GM19351 (cell line): ENCODE measurements around the gene BMP2K.
A peak's percentile ranks its signal among the peaks of the same experiment; 100 is the strongest.
"Not testable (repeated sequence)": the region's sequence is repeated elsewhere in the genome, so short reads cannot be mapped to it uniquely, and the experiment has no call there.

Experiments used
- ATAC-seq: cut with Tn5 transposase; IDR thresholded peaks from one replicate; pipeline ENCODE4 v1.9.1; 2021; ENCODE audit warnings: mild to moderate bottlenecking, moderate library complexity; ENCODE audit not compliant: unreplicated experiment

BMP2K gene

DNA sequence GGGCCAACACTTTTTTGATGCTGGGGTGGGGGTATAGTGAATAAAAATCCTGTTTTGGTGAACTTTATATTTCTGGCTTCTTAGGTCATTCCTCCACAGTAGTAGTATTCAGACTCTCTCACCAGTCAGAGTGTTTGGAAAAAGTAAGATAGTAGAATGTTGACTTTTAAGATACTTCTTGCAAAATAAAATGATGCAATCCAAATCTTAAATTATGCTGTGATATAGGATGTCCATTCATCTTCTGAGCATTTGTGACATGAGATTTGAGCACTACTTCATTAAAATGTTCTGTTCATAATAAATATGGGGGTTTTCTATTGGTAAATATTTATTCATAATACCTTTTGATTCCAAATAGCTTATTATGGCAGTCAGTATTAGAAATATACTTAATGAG lies 70.1 kb downstream of the BMP2K start:
- ATAC-seq, result no peak

DNA sequence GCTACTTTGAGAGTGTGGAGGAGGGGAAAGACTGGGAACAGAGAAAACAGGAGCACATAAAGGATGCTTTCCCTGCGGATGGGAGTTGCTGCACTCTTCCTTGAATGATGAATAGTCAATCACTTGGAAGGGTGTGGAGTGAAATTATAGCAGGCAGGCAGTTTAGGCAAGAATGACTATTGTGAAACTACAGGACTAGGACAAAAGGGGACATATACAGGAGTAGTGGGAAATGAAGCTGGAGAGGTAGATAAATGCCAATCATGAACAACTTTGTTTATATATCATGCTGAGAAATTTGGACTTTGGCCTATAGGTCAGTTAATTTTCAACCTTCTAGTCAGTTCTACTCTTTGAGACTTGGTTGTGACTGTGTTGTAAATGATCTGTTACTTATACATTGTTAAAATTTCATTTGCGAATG lies 86.2 kb downstream of the BMP2K start:
- no peak for ATAC-seq

DNA sequence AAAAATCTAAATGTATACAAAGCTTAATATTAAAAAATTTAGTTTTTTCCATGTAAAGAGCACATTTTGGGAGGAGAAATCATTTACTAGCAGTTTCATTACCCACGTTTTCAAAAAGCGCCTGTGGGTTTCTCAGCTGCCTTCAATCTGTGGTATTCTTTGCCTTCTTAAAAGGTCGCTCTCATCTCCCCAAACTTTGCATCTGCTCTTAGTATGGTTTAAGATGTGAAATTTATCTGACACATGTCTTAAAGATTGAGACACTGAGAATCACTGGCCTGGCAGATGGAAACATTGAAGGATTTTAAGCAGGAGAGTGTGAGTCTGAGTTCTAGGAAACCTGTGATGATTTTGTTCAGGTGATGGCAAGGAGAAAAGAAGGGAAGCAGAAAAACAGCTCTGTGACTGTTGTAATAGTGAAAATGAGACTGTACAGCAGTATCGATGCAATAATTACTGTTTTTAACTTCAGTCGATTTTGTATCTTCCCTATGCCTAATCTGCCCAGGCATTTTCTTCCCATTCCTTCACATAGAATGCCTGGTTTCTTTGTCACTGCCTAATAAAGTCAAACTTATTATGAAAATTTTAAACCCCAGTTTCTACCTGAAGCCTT lies 87.2 kb downstream of the BMP2K start:
- ATAC-seq, result no peak

DNA sequence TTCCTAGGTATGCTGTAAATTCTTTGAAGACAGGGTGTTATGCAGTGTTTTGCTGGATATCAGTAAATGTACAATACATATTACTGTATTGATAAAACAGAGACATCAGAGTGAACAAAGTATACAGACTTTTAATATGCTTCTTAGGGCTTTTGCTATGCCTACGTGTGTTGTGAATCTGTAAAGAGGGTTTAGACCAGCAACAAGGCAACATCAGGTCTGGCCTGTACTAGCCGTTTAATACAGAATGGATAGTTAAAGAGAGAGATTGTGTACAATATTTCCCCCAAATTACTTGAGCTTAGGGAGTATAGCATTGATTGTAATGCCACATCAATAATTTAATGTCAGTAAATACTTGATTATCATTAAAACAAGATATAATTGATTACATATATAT lies 87.8 kb downstream of the BMP2K start:
- ATAC-seq, result no peak

DNA sequence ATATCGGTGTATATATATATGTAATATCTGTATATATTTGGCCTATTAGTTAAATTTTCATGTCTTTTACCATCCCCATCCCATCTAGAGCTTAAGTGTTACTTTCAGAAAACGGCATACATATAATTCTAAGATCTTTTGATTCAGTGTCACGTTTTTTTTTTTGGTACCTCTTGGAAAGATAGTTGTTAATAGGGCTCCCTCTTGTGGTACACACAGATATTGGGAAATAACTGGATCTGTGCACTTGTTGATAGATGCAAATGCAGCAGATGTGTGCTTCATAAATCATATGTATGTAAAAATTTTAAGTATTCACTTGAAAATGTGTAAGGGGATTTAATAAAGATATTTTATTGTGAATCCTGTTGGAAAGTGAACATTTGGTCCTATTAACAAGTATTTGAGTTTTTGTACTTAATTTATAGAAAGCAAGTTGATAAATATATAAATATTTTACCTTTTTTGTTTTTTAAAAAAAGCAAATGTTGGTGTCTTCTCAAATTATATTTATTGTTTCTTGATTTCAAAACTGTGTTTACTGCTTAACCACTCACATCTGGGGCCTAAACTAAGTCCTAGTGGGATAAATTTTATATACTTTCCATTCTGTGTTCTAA lies 88.4 kb downstream of the BMP2K start:
- ATAC-seq, result peak; percentile 71

DNA sequence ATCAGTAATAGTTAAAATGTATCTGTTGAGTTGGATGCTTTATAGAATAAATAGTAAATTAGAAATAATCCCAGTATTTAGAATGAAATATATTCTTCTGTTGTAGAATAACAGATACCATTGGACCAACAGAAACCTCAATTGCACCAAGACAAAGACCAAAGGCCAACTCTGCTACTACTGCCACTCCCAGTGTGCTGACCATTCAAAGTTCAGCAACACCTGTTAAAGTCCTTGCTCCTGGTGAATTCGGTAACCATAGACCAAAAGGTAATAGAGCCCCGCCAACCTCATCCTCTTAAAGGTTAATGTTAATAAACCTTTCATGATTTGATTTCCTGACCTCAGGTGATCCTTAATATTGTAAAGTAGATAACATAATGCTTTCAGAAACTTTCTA lies 89.3 kb downstream of the BMP2K start:
- no peak for ATAC-seq

DNA sequence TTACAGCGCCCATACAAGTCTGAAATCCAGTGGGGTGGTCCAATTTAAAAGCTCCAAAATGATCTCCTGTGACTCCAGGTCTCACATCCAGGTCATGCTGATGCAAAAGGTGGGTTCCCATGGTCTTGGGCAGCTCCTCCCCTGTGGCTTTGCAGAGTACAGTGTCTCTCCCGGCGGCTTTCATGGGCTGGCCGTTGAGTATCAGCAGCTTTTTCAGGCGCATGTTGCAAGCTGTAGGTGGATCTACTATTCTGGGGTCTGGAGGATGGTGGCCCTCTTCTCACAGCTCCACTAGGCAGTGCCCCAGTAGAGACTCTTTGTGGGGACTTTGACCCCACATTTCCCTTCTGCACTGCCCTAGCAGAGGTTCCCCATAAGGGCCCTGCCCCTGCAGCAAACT lies 92.6 kb downstream of the BMP2K start:
- ATAC-seq, result not testable (repeated sequence)

DNA sequence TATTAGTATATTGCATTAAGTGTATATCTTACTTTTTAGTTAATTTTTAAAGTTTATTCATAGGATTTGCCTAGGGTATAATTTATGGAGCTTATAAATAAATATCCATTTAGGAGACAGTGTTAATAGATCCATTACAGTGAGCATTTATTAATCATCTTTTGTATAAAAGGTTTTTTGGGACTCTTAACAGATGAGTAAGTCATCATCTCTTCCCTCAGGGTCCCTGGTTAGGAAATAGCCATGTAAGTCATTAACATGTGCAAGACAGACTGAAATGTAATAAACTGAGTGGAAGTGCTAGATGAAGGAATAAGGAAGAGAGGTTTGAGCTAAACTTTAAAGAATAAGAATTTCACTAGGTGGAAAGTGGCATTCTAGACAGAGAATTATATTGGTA lies 93.9 kb downstream of the BMP2K start:
- no peak for ATAC-seq

DNA sequence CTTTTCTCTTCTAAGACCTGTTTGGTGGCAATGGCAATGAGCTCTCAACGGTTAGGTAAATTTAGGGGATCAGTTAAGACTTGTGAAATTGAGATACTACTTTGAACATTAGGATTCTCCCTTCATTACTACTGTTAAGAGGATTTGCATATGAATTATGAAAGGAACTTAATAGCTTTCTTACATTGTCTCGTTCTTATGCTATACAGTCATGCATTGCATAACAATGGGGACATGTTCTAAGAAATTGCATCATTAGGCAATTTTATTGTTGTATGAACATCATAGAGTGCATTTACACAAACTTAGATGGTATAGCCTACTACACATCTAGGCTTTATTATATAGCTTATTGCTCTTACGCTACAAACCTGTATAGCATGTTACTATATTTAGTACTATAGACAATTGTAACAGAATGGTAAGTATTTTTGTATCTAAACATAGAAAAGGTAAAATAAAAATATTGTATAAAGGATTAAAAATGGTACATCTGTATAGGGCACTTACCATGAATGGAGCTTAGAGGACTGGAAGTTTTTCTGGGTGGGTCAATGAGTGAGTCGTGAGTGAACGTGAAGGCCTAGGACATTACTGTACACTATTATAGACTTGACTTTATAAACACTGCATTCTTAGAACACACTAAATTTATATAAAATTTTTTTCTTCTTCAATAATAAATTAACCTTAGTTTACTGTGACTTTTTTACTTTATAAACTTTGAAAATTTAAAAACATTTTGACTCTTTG lies 100.6 kb downstream of the BMP2K start:
- ATAC-seq, result no peak

DNA sequence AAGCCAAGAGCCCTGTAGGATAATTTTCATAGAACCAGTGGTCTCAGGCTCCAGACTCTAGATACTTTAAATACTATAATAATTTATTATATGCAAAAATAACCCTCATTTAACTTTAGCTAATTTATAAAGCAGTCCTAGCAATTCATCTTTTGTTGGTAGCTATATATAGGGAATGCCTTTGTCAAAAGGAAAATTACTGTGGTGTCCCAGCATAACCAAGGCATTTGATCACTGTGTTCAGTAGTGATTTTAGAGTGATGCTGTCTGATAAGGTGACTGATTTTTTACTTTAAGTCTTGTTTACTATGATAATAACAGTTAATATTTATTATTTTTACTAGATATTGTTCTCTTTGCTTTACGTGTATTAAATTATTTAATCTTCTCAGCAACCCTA lies 101.9 kb downstream of the BMP2K start:
- ATAC-seq, result no peak

DNA sequence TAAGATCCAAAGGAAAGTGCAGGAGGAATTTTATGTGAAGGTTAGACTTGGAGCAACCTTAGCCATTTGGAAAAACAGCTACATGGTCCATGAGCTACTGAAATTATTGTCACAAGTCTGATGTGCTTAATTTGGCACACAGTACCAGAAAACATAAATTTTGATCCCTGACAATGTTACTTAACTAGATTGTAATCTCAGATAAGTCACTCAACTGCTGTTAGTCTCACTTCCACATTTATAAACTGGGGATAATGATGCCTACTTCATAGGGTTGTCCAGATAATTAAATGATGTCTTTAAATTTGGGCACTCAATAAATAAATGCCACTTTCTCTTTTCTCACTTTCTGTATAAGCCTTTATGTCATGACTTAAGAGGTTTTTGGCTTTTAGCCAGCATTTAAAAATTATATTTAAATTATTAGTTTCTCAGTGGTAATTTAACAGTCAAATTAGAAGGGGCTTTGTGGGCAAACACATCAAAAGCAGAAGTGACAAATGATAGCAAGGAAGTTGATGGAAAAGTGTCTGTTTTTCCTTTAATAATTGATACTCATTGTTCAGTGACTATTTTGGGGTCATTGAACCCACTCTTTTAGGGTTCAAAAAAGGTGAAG lies 104.8 kb downstream of the BMP2K start:
- ATAC-seq, result no peak

DNA sequence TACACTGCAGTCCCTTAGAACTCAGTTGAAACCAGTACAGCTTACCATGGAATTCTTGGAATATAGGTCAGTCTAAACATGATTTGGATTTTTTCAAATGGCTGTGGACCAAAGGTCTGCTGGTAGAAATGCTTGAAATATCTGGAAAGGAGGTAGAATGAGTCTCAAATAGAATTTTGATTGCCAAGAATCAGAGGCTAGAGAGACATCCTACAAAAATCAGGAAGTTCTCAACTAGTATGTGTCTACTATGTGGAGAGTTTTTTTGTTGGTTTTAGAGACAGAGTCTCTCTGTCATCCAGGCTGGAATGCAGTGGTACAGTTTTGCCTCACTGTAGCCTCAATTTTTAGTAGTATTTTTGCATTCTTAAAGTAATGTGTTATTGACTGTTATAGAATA lies 109.4 kb downstream of the BMP2K start:
- ATAC-seq, result no peak

DNA sequence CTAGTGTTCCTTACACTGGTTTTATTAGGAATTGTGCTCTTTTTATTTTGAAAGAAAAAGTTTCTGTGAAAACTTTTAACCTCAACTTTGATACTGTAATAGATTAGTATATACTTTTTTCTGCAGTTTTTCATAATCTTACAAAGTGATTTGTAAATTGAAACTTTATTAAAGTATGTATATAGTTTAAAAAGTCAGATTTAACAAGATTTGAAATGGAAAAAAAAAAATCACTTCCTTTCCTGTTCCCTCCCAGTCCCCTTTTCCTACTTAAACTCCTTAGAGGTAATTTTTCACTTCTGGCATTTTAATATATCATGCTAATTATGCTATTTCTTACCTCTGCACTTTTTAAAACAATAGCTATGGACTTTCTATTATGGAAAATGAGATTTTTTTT lies 113.8 kb downstream of the BMP2K start:
- ATAC-seq, result no peak

DNA sequence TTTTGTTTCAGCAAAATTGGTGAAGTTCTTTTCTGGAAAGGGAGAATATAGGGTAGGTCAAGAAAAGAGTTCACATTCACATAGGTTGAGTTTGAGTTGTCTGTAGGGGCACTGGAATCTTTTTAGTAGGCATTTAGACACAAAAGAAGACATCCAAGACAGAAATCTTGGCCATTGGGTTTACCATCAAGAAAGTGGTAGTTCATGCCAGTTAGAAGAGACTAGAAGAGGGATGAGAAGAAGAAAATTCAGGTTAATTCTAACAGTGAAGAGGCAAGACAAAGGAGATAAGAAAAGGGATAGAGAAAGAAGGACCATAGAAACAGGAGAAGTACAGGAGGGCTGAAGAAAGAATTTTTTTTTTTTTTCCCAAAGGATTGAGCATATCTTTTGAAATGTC lies 123.2 kb downstream of the BMP2K start:
- ATAC-seq, result no peak

DNA sequence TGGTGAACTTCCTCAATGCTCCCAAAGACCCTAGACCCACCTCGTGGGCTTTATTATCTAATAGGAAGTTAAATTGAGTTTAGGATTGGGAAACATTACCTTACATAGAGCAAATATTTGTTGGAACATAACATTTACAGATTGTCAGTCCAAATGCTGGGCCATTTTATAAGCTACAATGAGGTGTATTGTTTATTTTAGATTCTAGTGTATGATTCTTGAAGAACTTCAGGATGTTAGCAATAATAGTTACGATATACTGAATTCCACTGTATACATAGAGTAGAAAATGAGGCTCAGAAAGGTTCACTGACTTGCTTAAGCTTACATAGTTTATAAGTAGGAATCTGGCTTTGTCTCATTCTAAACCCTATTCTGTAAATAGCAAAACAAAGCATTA lies 125.7 kb downstream of the BMP2K start:
- no peak for ATAC-seq

DNA sequence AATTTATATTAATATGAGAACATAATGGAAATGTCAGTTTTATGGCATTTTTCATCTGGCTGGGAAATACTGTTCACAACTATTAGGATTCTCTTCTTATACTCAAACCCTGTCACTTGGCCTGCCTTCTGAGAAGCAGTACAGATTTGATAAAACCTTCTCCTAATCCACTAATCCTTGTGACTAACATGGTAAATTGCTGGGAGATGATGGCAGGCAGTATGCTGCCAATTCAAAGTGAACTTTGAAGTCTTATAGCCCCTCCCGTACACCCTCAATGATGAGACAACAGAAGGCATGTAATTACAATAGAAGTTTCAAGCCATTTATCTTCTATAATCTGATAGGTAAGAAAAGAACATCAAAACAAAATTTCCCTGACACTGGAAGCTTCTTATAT lies 126.1 kb downstream of the BMP2K start:
- ATAC-seq, result no peak

DNA sequence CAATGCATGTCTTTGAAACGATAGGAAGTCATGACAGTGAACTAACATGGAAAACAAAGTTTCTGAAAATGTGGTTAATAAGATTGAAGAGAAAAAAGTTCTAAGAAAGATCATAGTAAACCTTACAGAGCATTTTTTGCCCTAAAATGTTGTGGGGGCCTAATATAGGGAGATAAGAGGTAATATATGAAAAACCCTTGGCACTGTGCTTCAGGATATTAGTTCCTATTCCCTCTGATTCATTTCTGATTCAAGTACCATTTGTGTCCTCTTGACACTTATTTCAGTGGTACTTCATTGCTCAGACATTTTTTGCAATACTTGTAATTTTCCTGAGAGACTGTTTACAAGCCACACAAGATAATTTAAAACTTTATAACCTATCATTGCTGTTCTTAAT lies 128.0 kb downstream of the BMP2K start:
- no peak for ATAC-seq

DNA sequence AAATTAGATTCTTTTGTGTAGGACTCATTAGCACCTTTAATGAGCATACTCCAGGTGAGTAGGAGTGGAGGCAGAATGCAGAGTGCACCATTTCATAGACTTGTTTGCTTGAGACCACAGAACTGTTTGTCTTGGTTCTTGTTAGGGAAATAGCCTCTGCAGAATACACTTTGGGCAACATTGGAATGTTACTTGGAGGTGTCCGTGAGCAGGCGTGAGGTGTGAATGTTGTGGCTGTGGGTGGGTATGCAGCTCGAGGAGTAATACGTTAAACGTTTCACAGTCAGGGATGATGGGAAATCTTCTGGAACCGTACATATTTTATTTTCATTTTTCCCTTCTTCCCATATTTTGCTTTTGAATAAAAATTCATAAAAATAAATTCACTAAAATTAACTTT lies 131.5 kb downstream of the BMP2K start:
- ATAC-seq, result no peak

DNA sequence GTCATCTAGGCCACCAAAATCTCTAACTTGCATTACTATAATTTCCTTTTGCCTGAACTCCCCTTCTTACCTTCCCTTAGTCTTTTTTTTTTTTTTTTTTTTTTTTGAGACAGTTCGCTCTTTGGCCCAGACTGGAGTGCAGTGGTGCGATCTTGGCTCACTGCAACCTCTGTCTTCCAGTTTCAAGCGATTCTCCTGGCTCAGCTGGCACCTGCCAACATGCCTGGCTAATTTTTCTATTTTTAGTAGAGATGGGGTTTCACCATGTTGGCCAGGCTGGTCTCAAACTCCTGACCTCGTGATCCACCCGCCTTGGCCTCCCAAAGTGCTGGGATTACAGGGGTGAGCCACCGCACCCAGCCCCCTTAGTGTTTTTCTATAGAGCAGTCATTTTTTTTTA lies 132.8 kb downstream of the BMP2K start:
- ATAC-seq, result not testable (repeated sequence)

DNA sequence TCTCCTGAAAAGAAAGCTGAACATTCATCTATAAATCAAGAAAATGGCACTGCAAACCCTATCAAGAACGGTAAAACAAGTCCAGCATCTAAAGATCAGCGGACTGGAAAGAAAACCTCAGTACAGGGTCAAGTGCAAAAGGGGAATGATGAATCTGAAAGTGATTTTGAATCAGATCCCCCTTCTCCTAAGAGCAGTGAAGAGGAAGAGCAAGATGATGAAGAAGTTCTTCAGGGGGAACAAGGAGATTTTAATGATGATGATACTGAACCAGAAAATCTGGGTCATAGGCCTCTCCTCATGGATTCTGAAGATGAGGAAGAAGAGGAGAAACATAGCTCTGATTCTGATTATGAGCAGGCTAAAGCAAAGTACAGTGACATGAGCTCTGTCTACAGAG lies 134.5 kb downstream of the BMP2K start:
- ATAC-seq, result no peak

DNA sequence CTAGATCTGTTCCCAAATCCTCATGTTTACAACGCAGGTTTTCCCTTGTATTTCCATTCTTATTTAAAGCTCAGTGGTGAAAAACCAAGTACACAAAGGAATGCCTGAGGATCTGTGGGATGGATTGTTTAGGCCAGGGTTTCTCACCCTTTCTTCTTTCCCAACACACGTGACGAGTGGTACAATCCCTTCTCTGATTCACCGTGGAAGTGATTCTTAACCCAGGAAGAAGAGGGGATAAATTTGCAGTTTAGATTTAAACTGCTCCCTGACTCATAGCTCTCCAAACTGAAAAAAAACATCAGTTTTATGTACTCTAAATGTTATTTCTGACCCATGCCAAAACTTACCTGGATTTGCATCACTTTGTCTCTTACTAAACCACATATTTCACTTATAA lies 146.1 kb downstream of the BMP2K start:
- ATAC-seq, result no peak
